Parathyroid adenoma (tissue), 2 donors: ENCODE results near the gene GRIK3.

ENCODE experiments used
- H2AFZ ChIP-seq: fragments of 300-600 bp; sonication (generic); one replicate; pipeline ENCODE4 v1.7.0; 2017; ENCODE audit warnings: antibody characterized with exemption, mild to moderate bottlenecking
- H3K27ac ChIP-seq: fragments of 300-600 bp; sonication (generic); one replicate; pipeline ENCODE4 v1.7.0; 2017
- H3K27me3 ChIP-seq: fragments of 300-600 bp; sonication (generic); one replicate; pipeline ENCODE4 v1.7.0; 2017; ENCODE audit warnings: low read length; ENCODE audit not compliant: control insufficient read depth, insufficient read depth
- H3K36me3 ChIP-seq: fragments of 300-600 bp; sonication (generic); one replicate; pipeline ENCODE4 v1.7.0; 2017; ENCODE audit warnings: low read length; ENCODE audit not compliant: control insufficient read depth, insufficient read depth
- H3K4me1 ChIP-seq: fragments of 300-600 bp; sonication (generic); one replicate; pipeline ENCODE4 v1.7.0; 2017; ENCODE audit warnings: control low read depth
- H3K4me2 ChIP-seq: fragments of 300-600 bp; sonication (generic); one replicate; pipeline ENCODE4 v1.7.0; 2017; ENCODE audit warnings: low read length
- H3K4me3 ChIP-seq: fragments of 300-600 bp; sonication (generic); one replicate; pipeline ENCODE4 v1.7.0; 2017; ENCODE audit warnings: low read depth, low read length
- H3K79me2 ChIP-seq: fragments of 300-600 bp; sonication (generic); one replicate; pipeline ENCODE4 v1.7.0; 2017; ENCODE audit warnings: control low read depth
- H3K9ac ChIP-seq: fragments of 300-600 bp; sonication (generic); one replicate; pipeline ENCODE4 v1.7.0; 2017; ENCODE audit warnings: mild to moderate bottlenecking
- H3K9me3 ChIP-seq: fragments of 300-600 bp; sonication (generic); one replicate; pipeline ENCODE4 v1.7.0; 2017; ENCODE audit warnings: low read length; ENCODE audit not compliant: control insufficient read depth
- TF ChIP-seq, protein P1 (sequence below): fragments of 300-600 bp; sonication (generic); IDR thresholded peaks from one replicate; pipeline ENCODE4 v1.7.0; 2017; ENCODE audit warnings: antibody characterized with exemption, mild to moderate bottlenecking
- donor health status: primary hyperparathyroidism.

GRIK3 gene

DNA sequence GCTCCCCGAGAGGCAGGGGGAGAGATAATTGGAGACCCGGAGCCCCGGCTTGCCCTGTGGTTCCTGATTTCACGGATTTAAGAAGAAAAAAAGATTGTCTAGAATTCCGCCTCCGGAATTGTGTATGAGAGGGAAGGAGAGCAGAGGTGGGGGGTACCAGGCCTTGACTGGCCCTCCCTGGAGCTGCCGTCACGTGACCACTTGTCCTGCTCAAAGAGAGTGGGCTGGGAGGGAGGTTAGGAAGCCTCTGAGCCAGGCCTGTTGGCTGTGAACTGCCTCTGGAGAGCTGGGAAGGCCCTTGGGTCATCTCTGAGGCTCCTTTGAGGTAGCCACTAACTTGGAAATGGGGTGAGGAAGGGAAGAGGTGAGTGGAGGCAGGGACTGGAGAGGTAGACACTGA is 106.5 kb downstream of the GRIK3 start:
- Histone ChIP-seq H3K27ac (no peak overlapping the region), H2AFZ (no peak overlapping the region), H3K79me2 (no peaks in the 10 kb centered on the region), H3K9me3 (no peaks in the 10 kb centered on the region), H3K4me1 (no peaks in the 10 kb centered on the region), H3K36me3 (no peaks in the 10 kb centered on the region), H3K27me3 (no peaks in the 10 kb centered on the region), H3K4me2 (no peak overlapping the region), H3K4me3 (no peak overlapping the region), H3K9ac (no peak overlapping the region)
- TF ChIP-seq, protein P1, sequence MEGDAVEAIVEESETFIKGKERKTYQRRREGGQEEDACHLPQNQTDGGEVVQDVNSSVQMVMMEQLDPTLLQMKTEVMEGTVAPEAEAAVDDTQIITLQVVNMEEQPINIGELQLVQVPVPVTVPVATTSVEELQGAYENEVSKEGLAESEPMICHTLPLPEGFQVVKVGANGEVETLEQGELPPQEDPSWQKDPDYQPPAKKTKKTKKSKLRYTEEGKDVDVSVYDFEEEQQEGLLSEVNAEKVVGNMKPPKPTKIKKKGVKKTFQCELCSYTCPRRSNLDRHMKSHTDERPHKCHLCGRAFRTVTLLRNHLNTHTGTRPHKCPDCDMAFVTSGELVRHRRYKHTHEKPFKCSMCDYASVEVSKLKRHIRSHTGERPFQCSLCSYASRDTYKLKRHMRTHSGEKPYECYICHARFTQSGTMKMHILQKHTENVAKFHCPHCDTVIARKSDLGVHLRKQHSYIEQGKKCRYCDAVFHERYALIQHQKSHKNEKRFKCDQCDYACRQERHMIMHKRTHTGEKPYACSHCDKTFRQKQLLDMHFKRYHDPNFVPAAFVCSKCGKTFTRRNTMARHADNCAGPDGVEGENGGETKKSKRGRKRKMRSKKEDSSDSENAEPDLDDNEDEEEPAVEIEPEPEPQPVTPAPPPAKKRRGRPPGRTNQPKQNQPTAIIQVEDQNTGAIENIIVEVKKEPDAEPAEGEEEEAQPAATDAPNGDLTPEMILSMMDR, result no peak

DNA sequence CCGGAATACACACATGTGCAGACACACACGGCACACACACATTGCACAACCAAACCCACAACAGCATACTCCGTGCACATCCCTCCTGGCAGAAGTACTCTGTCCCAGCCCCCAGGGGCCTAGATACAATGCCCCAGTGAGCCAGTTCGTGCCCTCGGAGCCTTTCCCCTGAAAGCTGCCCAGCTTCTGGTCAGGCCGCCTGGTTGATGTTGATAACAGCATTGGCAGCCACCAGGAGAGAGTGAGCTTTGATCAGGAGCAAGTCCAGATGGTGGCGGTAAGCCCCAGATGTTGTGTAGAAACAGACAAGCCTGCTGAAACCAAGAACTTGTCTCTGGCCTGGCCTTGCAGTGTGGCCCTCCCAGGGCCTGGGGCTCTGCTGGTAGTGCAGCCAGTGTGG is 109.1 kb downstream of the GRIK3 start:
- Histone ChIP-seq H3K4me1 (no peaks in the 10 kb centered on the region), H3K79me2 (no peaks in the 10 kb centered on the region), H3K27ac (no peak overlapping the region), H3K36me3 (no peaks in the 10 kb centered on the region), H2AFZ (no peak overlapping the region), H3K9ac (no peak overlapping the region), H3K9me3 (no peaks in the 10 kb centered on the region), H3K27me3 (no peaks in the 10 kb centered on the region), H3K4me2 (no peak overlapping the region), H3K4me3 (no peak overlapping the region)
- TF ChIP-seq, protein P1, result no peak

DNA sequence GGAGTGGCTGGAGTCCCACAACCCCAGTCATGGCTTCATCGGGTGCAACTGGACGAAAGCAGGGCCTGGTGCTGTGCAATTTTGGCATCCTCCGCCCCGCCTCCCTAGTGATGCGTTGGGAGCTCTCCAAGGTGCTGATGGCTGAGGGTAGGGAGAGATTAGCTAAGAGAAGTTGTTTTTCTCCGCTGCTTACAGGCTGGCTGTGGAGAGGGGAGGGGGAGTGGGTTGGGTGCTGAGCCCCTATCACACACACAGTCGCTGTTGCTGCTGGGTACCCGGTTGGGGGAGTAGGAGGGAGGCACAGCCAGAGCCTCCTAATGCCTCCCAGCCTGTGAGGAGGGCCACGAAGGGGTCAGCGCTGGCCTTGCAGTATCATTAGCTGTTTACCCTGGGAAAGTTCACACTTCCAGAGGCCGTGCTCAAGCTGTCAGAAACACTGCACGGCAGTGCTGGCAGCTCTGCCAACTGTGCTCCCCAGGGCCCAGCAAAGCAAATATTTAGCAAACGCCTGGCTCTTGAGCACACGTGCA is 110.0 kb downstream of the GRIK3 start:
- Histone ChIP-seq H2AFZ (no peak overlapping the region), H3K4me2 (no peak overlapping the region), H3K4me1 (no peaks in the 10 kb centered on the region), H3K79me2 (no peaks in the 10 kb centered on the region), H3K4me3 (no peak overlapping the region), H3K36me3 (no peaks in the 10 kb centered on the region), H3K9me3 (no peaks in the 10 kb centered on the region), H3K27me3 (no peaks in the 10 kb centered on the region), H3K9ac (no peak overlapping the region), H3K27ac (no peak overlapping the region)
- TF ChIP-seq, protein P1, result no peak

DNA sequence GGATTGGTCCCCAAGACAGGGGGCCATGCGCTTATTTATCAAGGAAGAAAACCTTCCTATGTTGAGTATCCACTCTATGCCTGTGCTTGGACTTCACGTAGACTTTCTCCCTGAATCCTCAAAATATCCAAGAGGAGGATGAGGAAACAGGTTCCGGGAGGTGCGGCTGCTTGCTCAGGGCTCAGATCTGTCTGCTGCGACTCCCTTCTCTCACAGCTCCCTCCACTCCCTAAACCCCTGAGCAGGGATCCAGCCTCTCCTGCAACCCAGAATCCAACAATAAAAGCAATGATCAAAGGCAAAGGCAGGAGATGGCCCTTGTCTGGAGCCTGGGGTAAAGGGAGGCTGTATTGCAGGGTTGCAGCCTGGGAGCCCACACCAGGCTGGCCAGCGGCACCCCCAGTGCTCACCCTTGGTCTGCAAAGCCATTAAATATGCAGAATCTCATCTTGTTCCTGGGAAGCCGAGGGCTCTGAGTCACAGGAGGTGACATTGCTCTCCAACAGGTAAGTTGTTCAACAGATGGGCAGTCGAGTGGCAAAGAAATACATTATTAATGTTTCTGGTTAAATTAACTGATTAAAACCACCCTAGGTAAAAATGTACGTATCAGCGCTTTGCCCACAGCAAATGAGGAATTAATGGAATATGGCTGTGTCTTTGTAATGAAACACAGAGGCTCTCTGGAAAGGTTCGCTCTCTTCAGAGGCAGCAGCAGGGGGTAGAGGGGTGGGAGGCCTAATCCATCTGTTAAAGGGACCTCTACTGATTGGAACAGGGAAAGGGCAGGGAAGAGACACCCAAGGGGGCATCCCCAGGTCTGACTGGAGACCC is 111.5 kb downstream of the GRIK3 start:
- H3K4me3 ChIP-seq, result no peak overlapping the region
- no peaks in the 10 kb centered on the region for H3K79me2 ChIP-seq
- H3K4me2 ChIP-seq, result no peak overlapping the region
- no peaks in the 10 kb centered on the region for H3K9me3 ChIP-seq
- no peaks in the 10 kb centered on the region for H3K36me3 ChIP-seq
- no peaks in the 10 kb centered on the region for H3K4me1 ChIP-seq
- no peak overlapping the region for H3K9ac ChIP-seq
- TF ChIP-seq, protein P1, result no peak
- H3K27me3 ChIP-seq, result no peaks in the 10 kb centered on the region
- no peak overlapping the region for H3K27ac ChIP-seq
- H2AFZ ChIP-seq, result no peak overlapping the region

DNA sequence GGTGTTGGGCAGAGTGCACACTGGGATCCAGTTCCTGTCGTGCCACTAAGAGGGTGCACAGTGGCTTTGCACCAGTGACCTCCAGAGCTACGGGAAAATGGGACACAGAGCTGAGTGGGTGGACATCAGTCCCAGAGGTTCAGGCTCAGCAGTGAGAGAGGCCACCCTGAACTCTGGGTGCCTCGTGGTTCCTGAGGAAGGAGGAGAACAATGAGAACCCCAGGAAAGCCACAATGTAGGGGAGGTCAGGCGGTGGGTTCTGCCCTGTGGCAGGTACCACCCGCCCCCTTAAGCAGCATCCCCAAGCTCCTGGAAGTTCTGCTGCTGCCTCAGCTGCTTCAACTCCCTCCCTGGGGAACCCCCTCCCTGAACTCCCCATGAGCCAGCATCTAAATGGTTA is 112.2 kb downstream of the GRIK3 start:
- no peak overlapping the region for H2AFZ ChIP-seq
- no peaks in the 10 kb centered on the region for H3K9me3 ChIP-seq
- no peak overlapping the region for H3K27ac ChIP-seq
- no peaks in the 10 kb centered on the region for H3K27me3 ChIP-seq
- no peaks in the 10 kb centered on the region for H3K4me1 ChIP-seq
- H3K9ac ChIP-seq, result no peak overlapping the region
- no peak overlapping the region for H3K4me2 ChIP-seq
- no peaks in the 10 kb centered on the region for H3K36me3 ChIP-seq
- no peaks in the 10 kb centered on the region for H3K79me2 ChIP-seq
- no peak overlapping the region for H3K4me3 ChIP-seq
- TF ChIP-seq, protein P1, result no peak
